H1 (cell line): ENCODE data around the gene FGF23. TPM values are rescaled to one million over a fixed set of nuclear protein-coding genes. Genes with fewer than 3 reads are reported as not detected.

ENCODE experiments used
- E2F6 ChIP-seq: IDR thresholded peaks from 2 replicates; pipeline ENCODE4 v1.6.1; 2012; ENCODE audit warnings: inconsistent platforms
- HDAC6 ChIP-seq: IDR thresholded peaks from one replicate; pipeline ENCODE4 v1.7.1; 2012; ENCODE audit warnings: low read depth, mild to moderate bottlenecking, inconsistent platforms, low read length, moderate library complexity
- TBP ChIP-seq: IDR thresholded peaks from 2 replicates; pipeline ENCODE4 v1.6.1; 2011; ENCODE audit warnings: low read depth, low read length, improper control_type of control experiment
- YY1 ChIP-seq: IDR thresholded peaks from 2 replicates; pipeline ENCODE4 v1.6.1; 2011; ENCODE audit warnings: low read depth, mild to moderate bottlenecking, low read length
- polyA plus RNA-seq, 7 experiments: library from polyadenylated mRNA; depleted of rRNA in 3 of 7; stranded (reverse) in 5 of 7; unstranded in 2 of 7; fragments of >200 nt in 5 of 7; fragments of 200-250 nt in 2 of 7; gene quantifications; 1 replicate in 5 of 7; 2 replicates in 1 of 7; 4 replicates in 1 of 7; pipeline versions ENCODE4 v1.2.1 to v1.2.3, GENCODE V29; 2011 to 2013; ENCODE audit warnings: missing spikeins in 2 of 7, mixed read lengths in 2 of 7
- total RNA-seq: library from RNA; stranded (reverse); fragmentation: NEBNext Ultra II Directional; extraction: Animal tissue kit (Norgen Biotek cat#: 25700); gene quantifications from 2 replicates; pipeline ENCODE4 v1.2.1, GENCODE V29; 2021

FGF23 gene
- total and polyA plus RNA-seq, 2 of the 8 experiments (the other 6 are each of a cell fraction or from before 2014, with no cell fraction given): 0.35 to 0.67 TPM

- TF ChIP-seq E2F6 (no peak), YY1 (no peak), HDAC6 (no peak), TBP (no peak)
These were observed 39.4 kb upstream of the FGF23 start (continued) for GRCh38 chr12:4418913-4419312.
